ENCODE results near the gene LIN54.

- no peak for TF ChIP-seq CTCF (IDR thresholded peaks at IDR 0.05)
- TF ChIP-seq POLR2AphosphoS5 (IDR thresholded peaks at IDR 0.05; ENCODE audit: low read depth, low read length): no peak
- no peak for TF ChIP-seq REST (IDR thresholded peaks at IDR 0.05; ENCODE audit: insufficient read depth in 1 of 2, low read depth in 2 of 2, low read length in 1 of 2)
Measured at GRCh38 chr4:82981138-82981537, 29.5 kb downstream of the LIN54 start.
